Type B pancreatic cell (in vitro differentiated cells): ENCODE measurements around the gene MTO1. TPM values are rescaled to one million over a fixed set of nuclear protein-coding genes. Genes with fewer than 3 reads are reported as not detected.

Source experiments
- DNase-seq: peaks from one replicate; pipeline ENCODE4 v3.0.0; 2021; ENCODE audit warnings: mixed read lengths; ENCODE audit not compliant: unreplicated experiment; ENCODE audit errors: extremely low spot score
- H3K27ac Mint-ChIP-seq: 2 replicates; pipeline ENCODE4 v1.8.0; 2021; ENCODE audit warnings: mild to moderate bottlenecking, mixed read lengths
- H3K27me3 Mint-ChIP-seq: 2 replicates; pipeline ENCODE4 v1.8.0; 2021; ENCODE audit warnings: mixed read lengths
- H3K36me3 Mint-ChIP-seq: 2 replicates; pipeline ENCODE4 v1.8.0; 2021; ENCODE audit warnings: mixed read lengths
- H3K4me1 Mint-ChIP-seq: one replicate; pipeline ENCODE4 v1.8.0; 2021; ENCODE audit warnings: mixed read lengths; ENCODE audit not compliant: unreplicated experiment
- H3K4me3 Mint-ChIP-seq: 2 replicates; pipeline ENCODE4 v1.8.0; 2021; ENCODE audit warnings: mild to moderate bottlenecking, mixed read lengths
- H3K9me3 Mint-ChIP-seq: 2 replicates; pipeline ENCODE4 v1.8.0; 2021; ENCODE audit warnings: mixed read lengths
- total RNA-seq: library from RNA; stranded (reverse); gene quantifications from 2 replicates; pipeline ENCODE4 v1.2.1, GENCODE V29; 2021; ENCODE audit warnings: low replicate concordance
- TF ChIP-seq, protein P1 (sequence below): fragments of 200-600 bp; sonication (generic); conservative IDR thresholded peaks from 2 replicates; pipeline ENCODE4 v1.5.0; 2021; ENCODE audit warnings: antibody characterized with exemption, mild to moderate bottlenecking

Gene MTO1
- total RNA-seq, 1 donor from 2014 or later: 28.0 TPM

DNA sequence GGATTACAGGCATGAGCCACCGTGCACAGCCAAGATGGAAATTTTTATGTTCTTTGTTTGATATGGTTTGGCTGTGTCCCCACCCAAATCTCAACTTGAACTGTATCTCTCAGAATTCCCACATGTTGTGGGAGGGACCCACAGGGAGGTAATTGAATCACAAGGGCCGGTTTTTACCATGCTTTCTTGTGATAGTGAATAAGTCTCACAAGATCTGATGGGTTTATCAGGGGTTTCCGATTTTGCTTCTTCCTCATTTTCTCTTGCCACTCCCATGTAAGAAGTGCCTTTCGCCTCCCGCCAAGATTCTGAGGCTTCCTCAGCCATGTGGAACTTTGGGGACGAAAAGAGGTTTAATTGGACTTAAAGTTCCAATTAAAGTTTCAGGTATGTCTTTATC lies 44.7 kb downstream of the MTO1 start:
- Mint-ChIP-seq H3K36me3 (no peaks in the 10 kb centered on the region), H3K4me1 (no peaks in the 10 kb centered on the region), H3K9me3 (no peaks in the 10 kb centered on the region), H3K27ac (peak overlapping the region; percentile 13), H3K27me3 (no peaks in the 10 kb centered on the region), H3K4me3 (no peak overlapping the region)
- DNase-seq: no peak
- TF ChIP-seq, protein P1, sequence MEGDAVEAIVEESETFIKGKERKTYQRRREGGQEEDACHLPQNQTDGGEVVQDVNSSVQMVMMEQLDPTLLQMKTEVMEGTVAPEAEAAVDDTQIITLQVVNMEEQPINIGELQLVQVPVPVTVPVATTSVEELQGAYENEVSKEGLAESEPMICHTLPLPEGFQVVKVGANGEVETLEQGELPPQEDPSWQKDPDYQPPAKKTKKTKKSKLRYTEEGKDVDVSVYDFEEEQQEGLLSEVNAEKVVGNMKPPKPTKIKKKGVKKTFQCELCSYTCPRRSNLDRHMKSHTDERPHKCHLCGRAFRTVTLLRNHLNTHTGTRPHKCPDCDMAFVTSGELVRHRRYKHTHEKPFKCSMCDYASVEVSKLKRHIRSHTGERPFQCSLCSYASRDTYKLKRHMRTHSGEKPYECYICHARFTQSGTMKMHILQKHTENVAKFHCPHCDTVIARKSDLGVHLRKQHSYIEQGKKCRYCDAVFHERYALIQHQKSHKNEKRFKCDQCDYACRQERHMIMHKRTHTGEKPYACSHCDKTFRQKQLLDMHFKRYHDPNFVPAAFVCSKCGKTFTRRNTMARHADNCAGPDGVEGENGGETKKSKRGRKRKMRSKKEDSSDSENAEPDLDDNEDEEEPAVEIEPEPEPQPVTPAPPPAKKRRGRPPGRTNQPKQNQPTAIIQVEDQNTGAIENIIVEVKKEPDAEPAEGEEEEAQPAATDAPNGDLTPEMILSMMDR: no peak

DNA sequence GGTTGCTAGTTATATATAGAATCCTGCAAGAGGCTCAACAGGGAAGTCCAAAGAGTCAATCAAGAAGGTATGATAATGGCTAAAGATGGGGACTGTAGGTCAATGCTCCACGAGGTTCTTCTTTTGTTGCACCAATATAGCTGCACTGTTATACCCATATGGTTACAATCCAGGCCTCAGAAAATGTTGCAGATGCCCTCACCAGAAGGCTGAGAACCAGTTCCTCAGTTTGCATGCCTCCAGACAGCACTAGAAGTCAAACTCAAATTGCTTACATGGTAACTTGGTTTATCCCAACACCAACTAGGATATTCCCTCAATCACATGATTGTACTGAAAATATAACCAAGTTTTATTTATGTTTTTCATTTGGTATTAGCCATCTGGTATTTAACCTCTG lies 47.2 kb downstream of the MTO1 start:
- peaks cover 4% of the 10 kb centered on the region for H3K36me3 Mint-ChIP-seq
- no peak for DNase-seq
- no peaks in the 10 kb centered on the region for H3K27me3 Mint-ChIP-seq
- H3K4me1 Mint-ChIP-seq: no peaks in the 10 kb centered on the region
- TF ChIP-seq, protein P1: no peak
- no peak overlapping the region for H3K27ac Mint-ChIP-seq
- no peak overlapping the region for H3K4me3 Mint-ChIP-seq
- H3K9me3 Mint-ChIP-seq: no peaks in the 10 kb centered on the region

DNA sequence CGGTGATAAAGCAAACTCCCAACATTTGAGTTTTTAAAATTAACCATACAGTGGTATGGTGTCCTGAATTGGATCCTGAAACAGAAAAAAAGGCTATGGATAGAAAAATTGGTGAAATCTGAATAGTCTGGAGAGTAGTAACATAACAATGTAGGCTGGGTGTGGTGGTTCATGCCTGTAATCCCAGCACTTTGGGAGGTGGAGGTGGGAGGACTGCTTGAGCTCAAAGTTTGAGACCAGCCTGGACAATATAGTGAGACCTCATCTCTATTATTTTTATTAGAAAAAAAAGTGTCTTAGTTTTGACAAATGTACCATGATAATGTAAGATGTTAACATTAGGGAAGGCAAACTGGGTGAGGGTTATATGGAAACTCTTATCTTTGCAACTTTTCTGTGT lies 48.3 kb downstream of the MTO1 start:
- H3K9me3 Mint-ChIP-seq: no peaks in the 10 kb centered on the region
- DNase-seq: no peak
- H3K36me3 Mint-ChIP-seq: peaks cover 7% of the 10 kb centered on the region
- no peaks in the 10 kb centered on the region for H3K27me3 Mint-ChIP-seq
- H3K4me1 Mint-ChIP-seq: no peaks in the 10 kb centered on the region
- no peak overlapping the region for H3K4me3 Mint-ChIP-seq
- H3K27ac Mint-ChIP-seq: no peak overlapping the region
- TF ChIP-seq, protein P1: no peak

DNA sequence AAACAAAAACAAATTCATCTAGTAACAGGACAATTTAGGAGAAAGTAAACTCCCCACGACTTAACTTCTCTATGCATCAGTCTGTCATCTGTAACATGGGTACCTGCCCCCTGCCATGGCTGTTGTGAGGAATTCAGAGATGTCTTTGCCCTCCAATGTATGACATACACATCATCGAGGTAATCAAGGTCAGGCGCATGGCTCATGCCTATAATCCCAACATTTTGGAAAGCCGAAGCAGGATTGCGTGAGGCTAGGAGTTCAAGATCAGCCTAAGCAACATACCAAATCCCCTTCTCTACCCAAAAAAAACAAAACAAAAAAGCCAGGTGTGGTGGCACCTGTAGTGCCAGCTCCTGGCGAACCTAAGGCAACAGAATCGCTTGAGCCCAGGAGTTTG lies 50.3 kb downstream of the MTO1 start:
- Mint-ChIP-seq H3K4me3 (no peak overlapping the region), H3K27me3 (no peaks in the 10 kb centered on the region), H3K27ac (peak overlapping the region; percentile 80), H3K4me1 (peaks cover 12% of the 10 kb centered on the region), H3K36me3 (peaks cover 21% of the 10 kb centered on the region), H3K9me3 (no peaks in the 10 kb centered on the region)
- TF ChIP-seq, protein P1: no peak
- no peak for DNase-seq

DNA sequence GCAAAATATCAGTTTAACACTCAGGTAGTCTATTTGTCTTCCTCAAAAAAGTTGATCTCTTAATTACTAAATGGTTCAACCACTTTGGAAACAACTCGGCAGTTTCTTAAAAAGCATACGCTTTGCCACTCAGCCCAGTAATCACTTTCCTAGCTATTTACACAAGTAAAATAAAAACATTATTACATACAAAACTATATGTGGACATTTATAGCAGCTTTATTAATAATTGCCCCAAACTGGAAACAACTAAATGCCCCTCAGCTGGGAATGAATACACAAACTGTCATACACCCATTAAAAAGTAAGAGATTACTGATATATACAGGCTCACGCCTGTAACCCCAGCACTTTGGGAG lies 51.9 kb downstream of the MTO1 start:
- Mint-ChIP-seq H3K4me1 (peaks cover 22% of the 10 kb centered on the region), H3K36me3 (peaks cover 32% of the 10 kb centered on the region), H3K27me3 (no peaks in the 10 kb centered on the region), H3K27ac (peak overlapping the region; percentile 40), H3K9me3 (no peaks in the 10 kb centered on the region), H3K4me3 (no peak overlapping the region)
- TF ChIP-seq, protein P1: no peak
- no peak for DNase-seq

DNA sequence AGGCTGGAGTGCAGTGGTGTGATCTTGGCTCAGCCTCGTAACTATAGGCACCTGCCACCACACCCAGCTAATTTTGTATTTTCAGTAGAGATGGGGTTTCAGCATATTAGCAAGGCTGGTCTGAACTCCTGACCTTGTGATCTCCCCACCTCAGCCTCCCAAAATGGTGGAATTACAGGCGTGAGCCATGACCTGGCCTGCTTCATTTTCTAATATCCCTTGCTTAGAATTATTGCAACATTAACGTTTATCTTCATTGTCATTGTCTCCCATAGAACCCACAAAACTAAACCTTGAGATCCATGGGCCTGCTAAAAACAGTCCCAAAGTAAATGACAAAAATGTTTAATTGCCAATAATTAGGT lies 53.2 kb downstream of the MTO1 start:
- Mint-ChIP-seq H3K36me3 (peaks cover 43% of the 10 kb centered on the region), H3K9me3 (no peaks in the 10 kb centered on the region), H3K27ac (peak overlapping the region; percentile 92), H3K4me1 (peaks cover 29% of the 10 kb centered on the region), H3K4me3 (peak overlapping the region; percentile 7), H3K27me3 (peaks cover 4% of the 10 kb centered on the region)
- DNase-seq: no peak
- TF ChIP-seq, protein P1: no peak
